A673 (cell line): Measurements from ENCODE around the gene MVK. TPM values are rescaled to one million over a fixed set of nuclear protein-coding genes. Genes with fewer than 3 reads are reported as not detected.

Experiments used
- BruUV-seq: library from RNA; stranded (reverse); fragments of 400-500 nt; replicated peaks from 2 replicates; lab custom pipeline; 2021; lab: Mats Ljungman, UMichigan
- CTCF ChIA-PET: fragments of 300-600 bp; sonication (Branson Sonifier 250); formaldehyde crosslinking; loops from one replicate; lab custom pipeline; 2022; ENCODE audit warnings: antibody characterized with exemption; lab: Charles Lee
- POLR2A ChIA-PET: fragments of 300-600 bp; sonication (Branson Sonifier 250); formaldehyde crosslinking; loops from one replicate; lab custom pipeline; 2022; ENCODE audit warnings: antibody characterized with exemption; ENCODE audit not compliant: low non-redundant PET; lab: Charles Lee
- DNase-seq: peaks from one replicate; pipeline ENCODE4 v3.0.0-alpha.2; 2015; ENCODE audit warnings: low spot score
- H3K27ac ChIP-seq: fragments of 200-600 bp; sonication (generic); 2 replicates; pipeline ENCODE4 v1.5.1; 2016; ENCODE audit warnings: mixed run types, low read depth, mild to moderate bottlenecking, mixed read lengths, antibody characterized with exemption, low read length; ENCODE audit not compliant: poor library complexity, severe bottlenecking
- H3K27me3 ChIP-seq: fragments of 200-600 bp; sonication (generic); replicated peaks from 2 replicates; pipeline ENCODE4 v1.6.1; 2017; ENCODE audit warnings: mixed run types, low read depth, mild to moderate bottlenecking, mixed read lengths, antibody characterized with exemption, low read length; ENCODE audit not compliant: insufficient read depth, poor library complexity
- H3K36me3 ChIP-seq: fragments of 200-600 bp; sonication (generic); 2 replicates; pipeline ENCODE4 v1.6.1; 2016; ENCODE audit warnings: mixed run types, mild to moderate bottlenecking, mixed read lengths, antibody characterized with exemption, low read length; ENCODE audit not compliant: insufficient read depth, poor library complexity, severe bottlenecking
- H3K4me1 ChIP-seq: fragments of 200-600 bp; sonication (generic); 2 replicates; pipeline ENCODE4 v1.6.1; 2017; ENCODE audit warnings: mixed run types, mild to moderate bottlenecking, mixed read lengths, antibody characterized with exemption, low read length; ENCODE audit not compliant: insufficient read depth, poor library complexity, severe bottlenecking
- H3K4me3 ChIP-seq: fragments of 200-600 bp; sonication (generic); 2 replicates; pipeline ENCODE4 v1.5.1; 2016; ENCODE audit warnings: low read depth, mixed run types, mild to moderate bottlenecking, mixed read lengths, low read length; ENCODE audit not compliant: poor library complexity, severe bottlenecking
- H3K9me3 ChIP-seq: fragments of 200-600 bp; sonication (generic); 2 replicates; pipeline ENCODE4 v1.6.1; 2016; ENCODE audit warnings: mixed run types, low read depth, mild to moderate bottlenecking, mixed read lengths, antibody characterized with exemption, low read length; ENCODE audit not compliant: poor library complexity, severe bottlenecking
- EZH2 ChIP-seq: fragments of 200-600 bp; sonication (generic); IDR thresholded peaks from 2 replicates; pipeline ENCODE4 v1.6.1; 2017; ENCODE audit warnings: borderline replicate concordance, low read depth, mild to moderate bottlenecking, mixed read lengths, antibody characterized with exemption, low read length; ENCODE audit not compliant: poor library complexity, severe bottlenecking
- intact Hi-C: fragments of 100-400 bp; cut with micrococcal nuclease; formaldehyde crosslinking; loops from one replicate; pipeline ENCODE4 v1.10.0; 2022; ENCODE audit not compliant: unreplicated experiment
- total RNA-seq: library from RNA; stranded (reverse); gene quantifications from 2 replicates; pipeline ENCODE4 v1.2.3, GENCODE V29; 2021
- TF ChIP-seq, protein P1 (sequence below): fragments of 300-800, 200-600 bp; sonication (generic); conservative IDR thresholded peaks from 2 replicates; pipeline ENCODE4 v1.5.1; 2017; ENCODE audit warnings: low read depth, mild to moderate bottlenecking, antibody characterized with exemption, low read length, moderate library complexity, mixed read lengths

Gene MVK
- total RNA-seq, 1 experiment from 2014 or later = 56.0 TPM

DNA sequence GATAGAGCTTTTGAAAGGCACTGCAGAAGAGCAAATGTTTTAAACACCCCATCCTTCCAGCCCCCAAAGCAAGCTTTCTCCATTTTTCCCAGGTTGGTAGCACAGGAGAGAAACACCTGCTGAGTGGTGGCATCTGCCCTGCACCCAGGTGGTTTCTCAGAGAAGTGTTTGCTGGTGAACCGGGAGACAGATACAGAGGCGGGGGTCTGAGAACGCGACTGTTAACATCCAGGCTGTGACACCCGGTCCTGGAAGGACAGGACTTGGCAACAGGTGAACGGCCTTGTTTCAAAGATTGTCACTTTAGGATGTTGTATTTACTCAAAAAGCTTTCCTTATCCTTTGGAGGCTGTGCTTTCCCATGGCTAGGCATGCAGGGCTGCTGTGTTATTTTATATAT is 18.8 kb upstream of the MVK start:
- POLR2A ChIA-PET = interaction anchor here (0.6 kb wide), 2 partner anchors 126 to 490 kb away, joined by 4 to 30 read pairs; no protein-coding TSS in a partner anchor
- BruUV-seq = TSS peak; percentile 18
- TF ChIP-seq EZH2 = no peak
- TF ChIP-seq, protein P1, sequence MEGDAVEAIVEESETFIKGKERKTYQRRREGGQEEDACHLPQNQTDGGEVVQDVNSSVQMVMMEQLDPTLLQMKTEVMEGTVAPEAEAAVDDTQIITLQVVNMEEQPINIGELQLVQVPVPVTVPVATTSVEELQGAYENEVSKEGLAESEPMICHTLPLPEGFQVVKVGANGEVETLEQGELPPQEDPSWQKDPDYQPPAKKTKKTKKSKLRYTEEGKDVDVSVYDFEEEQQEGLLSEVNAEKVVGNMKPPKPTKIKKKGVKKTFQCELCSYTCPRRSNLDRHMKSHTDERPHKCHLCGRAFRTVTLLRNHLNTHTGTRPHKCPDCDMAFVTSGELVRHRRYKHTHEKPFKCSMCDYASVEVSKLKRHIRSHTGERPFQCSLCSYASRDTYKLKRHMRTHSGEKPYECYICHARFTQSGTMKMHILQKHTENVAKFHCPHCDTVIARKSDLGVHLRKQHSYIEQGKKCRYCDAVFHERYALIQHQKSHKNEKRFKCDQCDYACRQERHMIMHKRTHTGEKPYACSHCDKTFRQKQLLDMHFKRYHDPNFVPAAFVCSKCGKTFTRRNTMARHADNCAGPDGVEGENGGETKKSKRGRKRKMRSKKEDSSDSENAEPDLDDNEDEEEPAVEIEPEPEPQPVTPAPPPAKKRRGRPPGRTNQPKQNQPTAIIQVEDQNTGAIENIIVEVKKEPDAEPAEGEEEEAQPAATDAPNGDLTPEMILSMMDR = no peak
- CTCF ChIA-PET = no interaction called here
- H3K27ac ChIP-seq = no peak overlapping the region
- no peaks in the 10 kb centered on the region for H3K9me3 ChIP-seq
- H3K4me3 ChIP-seq = no peak overlapping the region
- no peaks in the 10 kb centered on the region for H3K27me3 ChIP-seq
- no peaks in the 10 kb centered on the region for H3K36me3 ChIP-seq
- H3K4me1 ChIP-seq = no peaks in the 10 kb centered on the region
- intact Hi-C loops = no loop called here
- DNase-seq = no peak

DNA sequence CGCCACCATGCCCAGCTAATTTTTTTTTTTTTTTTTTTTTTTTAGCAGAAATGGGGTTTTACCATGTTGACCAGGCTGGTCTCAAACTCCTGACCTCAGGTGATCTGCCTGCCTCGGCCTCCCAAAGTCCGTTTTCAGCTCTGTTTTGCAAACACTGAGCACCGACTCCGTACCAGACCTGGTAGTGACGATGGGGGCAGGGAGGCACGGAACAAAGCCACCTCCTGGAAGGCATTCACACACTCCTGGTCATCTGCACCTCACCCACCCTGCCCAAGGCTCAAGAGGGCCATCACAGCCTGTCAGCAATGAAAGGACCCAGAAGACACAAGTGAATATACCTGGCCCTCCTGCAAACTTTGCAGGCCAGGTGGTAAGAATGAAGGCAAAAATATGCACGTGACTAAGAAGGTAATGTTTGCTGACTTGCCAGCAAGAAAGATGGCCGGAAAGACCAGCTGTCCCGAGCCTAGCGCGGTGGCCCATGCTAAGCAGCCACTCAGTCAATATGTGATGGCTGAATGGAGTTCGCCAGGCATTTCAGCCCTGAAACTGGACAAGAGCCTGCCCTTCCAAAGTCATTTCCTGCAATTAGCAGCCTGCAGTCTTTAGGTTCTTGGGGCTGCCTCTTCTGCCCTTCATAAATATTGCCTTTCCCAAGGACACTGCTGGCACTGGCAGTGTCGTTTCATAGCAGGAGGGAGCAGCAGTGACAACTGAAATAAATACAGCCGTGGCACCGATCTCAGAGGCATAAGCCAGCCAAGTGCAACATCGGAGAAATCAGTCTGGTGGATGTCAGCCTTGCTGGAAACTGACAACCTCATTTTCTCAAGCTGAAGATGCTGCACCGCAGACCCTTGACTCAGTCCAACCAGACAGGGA is 17.9 kb upstream of the MVK start:
- no peaks in the 10 kb centered on the region for H3K36me3 ChIP-seq
- no peak for DNase-seq
- ChIA-PET CTCF (no interaction called here), POLR2A (interaction anchor here (0.6 kb wide), 1 partner anchor 127 kb away, joined by 4 read pairs; no protein-coding TSS in a partner anchor)
- no peaks in the 10 kb centered on the region for H3K9me3 ChIP-seq
- H3K4me3 ChIP-seq = no peak overlapping the region
- no peak for TF ChIP-seq EZH2
- TF ChIP-seq, protein P1 = no peak
- no TSS peak for BruUV-seq
- intact Hi-C loops = no loop called here
- H3K27ac ChIP-seq = no peak overlapping the region
- no peaks in the 10 kb centered on the region for H3K27me3 ChIP-seq
- no peaks in the 10 kb centered on the region for H3K4me1 ChIP-seq

DNA sequence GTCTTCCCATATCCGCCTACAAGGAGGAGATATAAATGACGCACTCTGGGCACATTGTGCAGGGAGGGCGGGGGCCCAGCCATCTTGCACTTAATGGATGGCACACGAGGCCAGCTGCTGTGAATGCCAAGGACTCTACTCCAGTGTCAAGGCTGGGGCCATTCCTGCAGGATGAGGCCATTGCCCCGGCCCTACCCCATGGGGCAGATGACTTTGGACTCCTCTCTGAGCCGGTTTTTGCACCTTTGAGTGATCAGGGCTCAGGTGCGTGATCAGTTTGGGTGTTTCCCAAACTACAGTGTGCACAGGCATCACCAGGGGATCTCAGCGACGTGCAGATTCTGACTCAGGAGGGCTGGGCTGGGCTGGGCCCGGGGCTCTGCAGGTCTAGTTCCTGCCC is 16.4 kb upstream of the MVK start:
- no peak overlapping the region for H3K27ac ChIP-seq
- peaks cover 8% of the 10 kb centered on the region for H3K36me3 ChIP-seq
- H3K9me3 ChIP-seq = no peaks in the 10 kb centered on the region
- no peak for TF ChIP-seq EZH2
- TF ChIP-seq, protein P1 = no peak
- intact Hi-C loops = no loop called here
- CTCF ChIA-PET = no interaction called here
- no peak for DNase-seq
- POLR2A ChIA-PET = interaction anchor here (0.6 kb wide), 1 partner anchor 56 kb away, joined by 7 read pairs; no protein-coding TSS in a partner anchor
- BruUV-seq = no TSS peak
- no peaks in the 10 kb centered on the region for H3K27me3 ChIP-seq
- no peaks in the 10 kb centered on the region for H3K4me1 ChIP-seq
- no peak overlapping the region for H3K4me3 ChIP-seq
